ENCODE measurements around the gene MX2.

The MX2 gene

DNA sequence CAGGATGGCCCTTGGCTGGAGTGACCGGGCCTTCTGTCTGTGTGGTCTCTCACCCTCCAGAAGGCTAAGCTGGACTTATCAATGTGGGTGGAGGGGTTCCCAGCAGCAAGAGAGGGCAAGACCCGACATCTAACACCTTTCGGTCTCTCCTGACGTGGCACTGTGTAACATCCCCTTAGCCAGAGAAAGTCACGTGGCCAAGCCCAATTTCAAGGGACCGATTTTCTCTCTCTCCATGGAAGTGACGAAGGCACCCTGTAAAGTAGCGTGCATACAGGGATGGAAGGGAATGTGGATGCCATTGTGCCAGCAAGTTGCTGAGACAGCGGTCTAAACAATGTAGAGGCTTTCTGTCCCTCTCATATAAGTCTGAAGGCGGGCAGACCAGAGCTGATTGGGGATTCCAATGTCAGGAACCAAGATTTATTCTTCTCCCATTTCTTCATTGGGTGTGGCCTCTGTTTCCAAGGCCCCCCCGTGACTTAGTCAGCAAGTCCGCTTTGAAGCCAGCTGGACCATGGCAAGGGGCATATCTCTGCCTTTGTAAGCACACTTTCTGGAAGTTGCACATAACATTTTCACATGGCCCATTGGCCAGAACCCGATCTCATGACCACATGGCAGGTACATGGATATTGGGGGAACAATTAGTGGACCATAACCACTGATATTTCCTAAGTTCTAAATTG is 76.7 kb downstream of the MX2 start:
- DNase-seq (ENCODE audit: low read depth), result no peak

DNA sequence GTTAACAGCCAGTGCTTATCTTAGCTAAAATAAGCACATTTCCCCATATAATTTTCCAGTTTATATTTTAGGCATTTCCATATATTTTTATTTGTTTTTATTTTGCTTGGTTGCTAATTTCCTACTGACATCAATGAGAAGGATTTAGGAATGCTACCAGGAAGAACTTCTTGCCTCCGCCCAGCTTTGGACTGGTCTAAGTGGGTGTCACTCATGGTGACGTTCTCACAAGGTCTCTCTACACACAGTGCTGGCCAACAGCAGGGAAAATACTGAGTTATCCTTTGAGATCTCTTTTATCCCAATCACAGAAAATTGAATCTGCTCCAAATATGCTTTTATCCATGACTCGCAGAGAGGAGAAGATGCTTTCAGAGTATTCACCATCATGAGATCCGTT is 77.4 kb downstream of the MX2 start:
- no peak for DNase-seq (ENCODE audit: low read depth)

DNA sequence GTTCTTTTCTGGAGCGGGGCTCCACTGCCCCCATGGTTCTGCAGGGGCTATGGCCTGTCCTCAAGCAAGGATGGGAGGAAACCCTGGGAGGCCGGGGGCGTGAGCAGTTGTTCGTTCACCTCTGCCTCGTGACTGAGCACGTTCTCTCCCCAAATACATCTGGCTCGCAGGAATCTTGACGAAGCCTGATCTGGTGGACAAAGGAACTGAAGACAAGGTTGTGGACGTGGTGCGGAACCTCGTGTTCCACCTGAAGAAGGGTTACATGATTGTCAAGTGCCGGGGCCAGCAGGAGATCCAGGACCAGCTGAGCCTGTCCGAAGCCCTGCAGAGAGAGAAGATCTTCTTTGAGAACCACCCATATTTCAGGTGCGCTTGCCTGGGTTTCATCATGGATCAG is 79.7 kb downstream of the MX2 start:
- DNase-seq (ENCODE audit: low read depth), result no peak

DNA sequence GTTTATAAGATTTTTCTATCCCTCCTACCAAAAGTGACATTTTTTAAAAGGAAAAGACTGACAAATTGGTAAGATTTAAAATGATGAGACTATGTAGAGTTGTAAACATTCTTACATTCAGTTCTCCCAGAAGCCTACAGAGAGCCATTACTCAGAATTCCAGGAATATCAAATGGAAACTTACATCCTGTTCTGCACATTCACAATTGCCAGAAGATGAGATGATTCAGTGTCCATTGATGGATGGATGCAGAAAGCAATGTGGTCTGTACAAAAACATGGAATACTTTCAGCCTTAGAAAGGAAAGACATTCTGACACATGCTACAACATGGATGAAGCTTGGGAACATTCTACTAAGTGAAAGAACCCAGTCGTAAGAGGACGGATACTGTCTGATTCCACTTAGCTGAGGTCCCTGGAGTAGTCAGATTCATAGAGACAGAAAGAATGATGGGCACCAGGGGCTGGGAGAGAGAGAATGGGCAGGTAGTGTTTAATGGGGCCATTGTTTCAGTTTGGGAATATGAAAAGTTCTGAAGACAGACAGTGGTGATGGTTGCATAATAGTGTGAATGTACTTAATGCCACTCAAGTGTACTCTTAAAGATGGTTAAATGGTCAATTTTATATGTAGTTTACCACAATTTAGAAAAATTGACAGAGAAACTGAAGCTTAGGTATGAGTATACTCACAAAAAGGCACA is 80.8 kb downstream of the MX2 start:
- peak; percentile 66 for DNase-seq (ENCODE audit: low read depth)

DNA sequence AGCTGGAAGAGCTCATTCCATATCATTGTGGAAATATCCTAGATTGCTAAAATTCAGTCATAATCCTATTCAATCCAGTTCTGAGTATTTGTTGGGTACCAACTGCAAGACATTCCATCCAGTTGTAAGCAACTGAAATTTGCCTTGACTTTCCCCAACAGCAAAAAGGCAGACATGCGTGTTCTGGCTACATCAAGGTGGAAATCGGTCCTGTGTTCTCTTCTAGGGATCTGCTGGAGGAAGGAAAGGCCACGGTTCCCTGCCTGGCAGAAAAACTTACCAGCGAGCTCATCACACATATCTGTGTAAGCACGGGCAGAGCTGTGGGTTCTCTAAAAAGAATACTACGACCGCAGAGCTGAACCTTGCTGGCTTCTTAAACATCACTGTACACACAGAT is 81.7 kb downstream of the MX2 start:
- no peak for DNase-seq (ENCODE audit: low read depth)

DNA sequence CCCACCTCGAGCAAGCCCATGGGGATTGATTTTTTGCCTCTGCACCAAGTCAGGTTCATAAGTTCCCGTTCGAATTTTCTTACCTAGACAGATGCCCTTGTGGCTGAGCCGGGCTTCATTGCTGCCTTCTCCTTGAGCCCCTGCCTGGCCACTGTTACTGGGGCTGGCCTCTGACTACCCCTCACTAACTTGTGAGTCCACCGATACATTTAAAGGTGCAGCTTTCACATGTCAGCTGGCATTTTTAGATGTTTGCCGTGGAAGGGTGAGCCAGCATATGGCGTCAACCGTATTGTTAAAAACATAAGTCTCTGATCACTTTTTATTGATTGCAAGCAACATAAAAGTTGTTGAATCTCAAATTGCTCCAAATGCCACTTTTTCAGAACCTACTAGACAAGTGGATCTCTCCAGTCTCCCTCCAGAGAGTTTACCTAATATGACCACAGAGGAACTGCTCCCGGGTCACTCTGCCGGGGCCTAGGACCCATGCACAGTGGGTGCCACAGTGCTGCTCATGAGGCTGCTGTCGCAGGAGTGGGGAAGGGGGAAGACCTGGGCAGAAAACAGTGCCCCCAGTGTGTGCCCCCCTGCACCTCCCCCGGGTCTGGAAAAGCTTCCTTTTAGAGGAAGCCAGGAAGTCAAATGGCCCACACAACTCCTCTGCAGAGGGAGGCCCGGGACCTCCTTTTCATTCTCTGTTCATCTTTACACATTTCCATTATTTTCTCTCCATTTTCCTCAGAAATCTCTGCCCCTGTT is 83.1 kb downstream of the MX2 start:
- no peak for DNase-seq (ENCODE audit: low read depth)

DNA sequence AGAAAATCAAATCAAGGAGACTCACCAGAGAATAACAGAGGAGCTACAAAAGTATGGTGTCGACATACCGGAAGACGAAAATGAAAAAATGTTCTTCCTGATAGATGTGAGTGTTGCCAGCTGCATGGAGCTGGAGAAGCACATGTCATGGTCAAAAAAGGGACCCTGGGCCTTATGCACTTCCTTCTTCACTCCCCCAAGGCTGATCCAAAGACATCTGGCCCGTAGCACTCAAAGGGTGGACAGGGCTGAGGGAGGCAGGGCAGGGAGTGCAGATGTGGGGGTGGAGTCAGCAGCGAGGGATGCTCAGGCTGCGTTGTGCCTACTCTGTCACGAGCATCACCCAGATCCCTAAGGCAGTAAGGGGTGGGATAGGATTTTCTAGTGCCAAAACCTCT is 83.6 kb downstream of the MX2 start:
- DNase-seq (ENCODE audit: low read depth), result no peak

DNA sequence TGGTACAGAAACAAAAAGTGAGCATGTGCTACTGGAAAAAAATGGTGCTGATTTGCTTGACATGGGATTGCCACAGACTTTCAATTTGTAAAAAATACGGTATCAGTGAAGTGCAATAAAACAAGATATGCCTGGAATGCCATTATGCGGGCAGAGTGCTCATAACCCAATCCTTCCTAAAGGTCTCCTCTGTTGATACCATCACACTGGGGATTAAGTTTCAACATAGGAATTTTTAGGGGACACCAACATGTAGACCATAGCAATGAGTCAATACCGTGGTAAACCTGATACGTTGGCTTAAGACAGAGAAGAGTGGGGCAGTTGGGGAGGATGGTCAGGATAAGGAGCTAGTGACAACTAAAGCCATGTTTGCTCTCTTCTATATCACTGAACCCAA is 84.8 kb downstream of the MX2 start:
- DNase-seq (ENCODE audit: low read depth), result peak; percentile 70

DNA sequence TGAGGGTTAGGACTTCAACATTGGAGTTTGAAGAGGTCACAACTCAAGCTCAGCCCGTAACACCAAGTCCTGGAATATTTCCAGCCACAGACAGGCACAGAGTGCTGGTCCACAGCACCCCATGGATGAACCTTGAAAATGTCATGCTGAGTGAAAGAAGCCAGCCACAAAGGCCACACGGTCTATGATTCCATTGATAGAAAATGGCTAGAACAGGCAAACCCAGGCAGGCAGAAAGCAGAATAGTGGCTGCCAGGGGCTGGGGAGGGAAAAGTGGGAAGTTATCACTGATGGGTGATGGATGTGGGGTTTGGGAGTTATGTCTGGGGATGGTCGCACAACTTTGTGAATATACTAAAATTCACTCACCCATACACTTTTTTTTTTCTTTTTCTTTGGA is 85.5 kb downstream of the MX2 start:
- DNase-seq (ENCODE audit: low read depth), result no peak

DNA sequence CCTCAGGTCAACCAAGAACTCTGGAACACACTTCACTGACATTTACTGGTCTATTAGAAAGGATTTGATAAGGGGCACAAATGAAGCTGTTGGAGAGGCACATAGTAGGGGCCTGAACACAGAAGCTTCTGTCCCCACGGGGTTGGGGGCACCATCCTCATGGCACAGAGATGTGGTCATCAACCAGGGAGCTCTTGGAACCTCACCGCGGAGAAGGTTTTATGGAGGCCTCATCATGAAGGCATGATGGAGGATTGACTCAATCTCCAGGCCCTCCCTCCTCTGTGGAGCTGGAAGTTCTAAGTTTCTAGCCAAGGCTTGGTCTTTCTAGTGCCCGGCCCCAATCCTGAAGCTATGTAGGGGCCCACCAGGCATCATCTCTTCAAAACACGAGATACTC is 87.8 kb downstream of the MX2 start:
- DNase-seq (ENCODE audit: low read depth), result no peak

DNA sequence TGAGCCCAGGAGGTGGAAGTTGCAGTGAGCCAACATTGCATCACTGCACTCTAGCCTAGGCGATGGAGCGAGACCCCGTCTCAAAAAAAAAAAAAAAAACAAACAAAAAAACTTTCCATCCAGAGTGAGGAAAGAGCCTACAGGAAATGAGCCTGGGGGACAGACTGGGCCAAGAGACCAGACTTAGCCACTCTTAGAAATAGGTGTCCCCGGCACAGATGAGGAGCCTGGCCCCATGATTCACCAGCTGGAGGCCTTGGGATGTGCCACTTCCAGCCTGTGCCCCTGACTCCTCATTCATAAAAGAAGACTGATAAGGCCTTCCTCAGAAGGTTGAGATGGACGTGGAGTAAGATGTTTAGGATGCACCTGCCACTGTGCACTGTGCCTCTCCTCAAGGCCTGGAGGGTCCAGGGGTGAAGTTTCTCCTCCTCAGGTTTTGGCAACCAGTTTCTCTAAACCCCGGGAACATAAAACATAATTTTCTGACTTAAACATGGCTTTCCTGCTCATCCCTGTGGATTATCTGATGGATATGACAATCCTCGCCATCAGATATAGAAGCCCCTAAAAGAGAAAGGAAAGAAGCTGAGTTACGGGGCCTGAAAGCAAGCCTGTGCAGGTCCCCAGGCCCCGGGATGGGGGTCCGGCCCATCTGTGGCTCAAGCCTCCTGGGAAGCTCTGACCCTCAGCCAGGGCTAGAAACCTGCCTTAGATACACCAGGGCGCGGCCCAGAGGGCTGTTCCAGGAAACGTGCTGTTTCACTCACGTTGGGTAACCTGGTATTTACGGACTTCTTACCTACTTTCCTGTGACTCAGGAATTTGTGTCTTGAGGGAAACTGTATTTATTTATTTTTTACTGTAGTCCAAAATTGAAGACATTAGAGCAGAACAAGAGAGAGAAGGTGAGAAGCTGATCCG is 90.2 kb downstream of the MX2 start:
- no peak for DNase-seq (ENCODE audit: low read depth)

DNA sequence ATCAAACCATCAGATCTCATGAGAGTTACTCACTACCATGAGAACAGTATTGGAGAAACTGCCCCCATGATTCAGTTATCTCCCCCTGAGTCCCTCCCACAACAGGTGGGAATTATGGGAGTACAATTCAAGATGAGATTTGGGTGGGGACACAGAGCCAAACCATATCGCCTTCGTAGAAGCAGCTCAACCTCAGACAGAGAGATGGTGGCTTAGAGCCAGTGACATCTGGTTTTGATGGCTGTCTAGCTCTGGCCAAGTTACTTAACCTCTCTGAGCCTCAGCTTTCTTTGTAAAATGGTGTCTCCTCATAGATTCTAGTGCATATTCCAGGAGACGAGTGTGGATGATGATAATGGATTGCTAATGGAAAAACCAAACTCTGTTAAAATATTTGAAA is 91.4 kb downstream of the MX2 start:
- no peak for DNase-seq (ENCODE audit: low read depth)

DNA sequence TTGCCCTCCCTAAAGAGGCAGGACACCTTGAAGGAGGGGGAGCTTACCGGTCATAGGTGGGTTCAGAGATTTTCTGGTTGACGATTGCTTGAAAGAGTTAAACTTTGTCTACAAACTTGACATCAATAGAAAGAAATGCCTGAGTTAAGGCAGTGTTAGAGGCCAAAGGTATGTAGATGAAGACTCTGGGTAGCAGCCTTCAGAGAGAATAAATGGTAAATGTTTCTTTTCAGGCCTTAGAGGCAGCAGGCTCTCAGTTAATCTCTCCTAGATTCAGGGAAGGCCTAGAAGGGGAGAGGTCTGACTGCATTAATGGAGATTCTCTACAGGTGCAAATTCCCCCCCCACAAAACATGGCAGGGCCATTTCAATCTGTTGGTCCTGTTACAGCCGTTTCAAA is 91.9 kb downstream of the MX2 start:
- no peak for DNase-seq (ENCODE audit: low read depth)

DNA sequence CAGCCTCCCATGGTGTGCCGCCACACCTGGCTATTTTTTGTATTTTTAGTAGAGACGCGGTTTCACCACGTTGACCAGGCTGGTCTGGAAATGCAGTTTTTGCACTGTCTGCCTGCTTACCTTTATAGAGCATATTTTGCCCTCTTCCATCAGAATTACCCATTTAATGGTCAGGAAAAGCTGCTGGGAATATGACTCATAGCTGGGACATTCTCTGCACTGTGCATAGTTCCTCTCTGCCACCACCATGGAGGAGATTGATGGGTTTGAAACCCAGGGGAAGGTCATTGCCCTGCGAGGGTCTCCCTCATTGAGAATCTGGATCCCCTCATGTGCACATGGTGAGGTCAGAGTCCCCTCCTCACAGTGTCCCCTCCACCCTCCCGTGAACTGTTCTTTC is 96.3 kb downstream of the MX2 start:
- no peak for DNase-seq (ENCODE audit: low read depth)

DNA sequence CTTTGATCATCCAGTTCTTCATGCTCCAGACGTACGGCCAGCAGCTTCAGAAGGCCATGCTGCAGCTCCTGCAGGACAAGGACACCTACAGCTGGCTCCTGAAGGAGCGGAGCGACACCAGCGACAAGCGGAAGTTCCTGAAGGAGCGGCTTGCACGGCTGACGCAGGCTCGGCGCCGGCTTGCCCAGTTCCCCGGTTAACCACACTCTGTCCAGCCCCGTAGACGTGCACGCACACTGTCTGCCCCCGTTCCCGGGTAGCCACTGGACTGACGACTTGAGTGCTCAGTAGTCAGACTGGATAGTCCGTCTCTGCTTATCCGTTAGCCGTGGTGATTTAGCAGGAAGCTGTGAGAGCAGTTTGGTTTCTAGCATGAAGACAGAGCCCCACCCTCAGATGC is 96.7 kb downstream of the MX2 start:
- no peak for DNase-seq (ENCODE audit: low read depth)

Measured in amniotic epithelial cell (primary cell).